Measurements from ENCODE around the gene TIMP1.

TIMP1 gene

GRCh38 chrX:47581731-47582647 is at the start of gene TIMP1:
TIMP1 (plus strand) TSS chrX:47582436; CDS start chrX:47583416, 980 bp downstream.
- peak; percentile 84 to 89 for DNase-seq

DNA sequence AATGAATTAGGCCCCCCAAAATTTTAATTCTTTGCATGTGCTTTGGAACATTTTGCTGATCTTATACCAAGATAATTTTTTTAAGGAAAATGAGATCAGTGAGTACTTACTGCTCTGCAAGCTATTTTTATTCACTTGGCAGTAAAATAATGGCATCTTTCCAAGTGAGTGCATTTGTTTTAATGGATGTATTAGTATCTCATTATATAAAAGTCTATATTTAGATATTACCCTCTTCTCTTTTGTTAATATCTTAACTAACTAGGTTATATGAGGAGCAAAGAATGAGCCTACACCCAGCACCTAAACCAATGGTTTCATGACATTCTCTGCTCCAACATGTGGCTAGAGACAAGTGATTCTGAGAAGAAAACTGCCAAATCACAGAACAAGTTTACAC is 42.4 kb upstream of the TIMP1 start:
- no peak for DNase-seq

- DNase-seq = peak; percentile 72 to 85
Observed at GRCh38 chrX:47540754-47541538, 41.3 kb upstream of the TIMP1 start.

DNA sequence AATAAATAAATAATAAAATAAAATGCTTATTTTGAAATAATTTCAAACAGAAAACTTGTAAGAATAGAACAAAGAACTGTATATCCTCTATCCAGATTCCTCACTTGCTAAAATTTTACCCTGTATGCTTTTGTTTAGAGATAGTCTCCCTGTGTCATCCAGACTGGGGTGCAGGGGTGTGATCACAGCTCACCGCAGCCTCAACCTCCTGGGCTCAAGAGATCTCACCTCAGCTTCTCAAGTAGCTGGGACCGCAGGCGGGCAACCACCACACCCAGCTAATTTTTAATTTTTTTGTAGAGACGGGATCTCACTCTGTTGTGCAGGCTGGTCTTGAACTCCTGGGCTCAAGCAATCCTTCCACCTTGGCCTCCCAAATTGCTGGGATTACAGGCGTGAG is 38.7 kb upstream of the TIMP1 start:
- no peak for DNase-seq

DNA sequence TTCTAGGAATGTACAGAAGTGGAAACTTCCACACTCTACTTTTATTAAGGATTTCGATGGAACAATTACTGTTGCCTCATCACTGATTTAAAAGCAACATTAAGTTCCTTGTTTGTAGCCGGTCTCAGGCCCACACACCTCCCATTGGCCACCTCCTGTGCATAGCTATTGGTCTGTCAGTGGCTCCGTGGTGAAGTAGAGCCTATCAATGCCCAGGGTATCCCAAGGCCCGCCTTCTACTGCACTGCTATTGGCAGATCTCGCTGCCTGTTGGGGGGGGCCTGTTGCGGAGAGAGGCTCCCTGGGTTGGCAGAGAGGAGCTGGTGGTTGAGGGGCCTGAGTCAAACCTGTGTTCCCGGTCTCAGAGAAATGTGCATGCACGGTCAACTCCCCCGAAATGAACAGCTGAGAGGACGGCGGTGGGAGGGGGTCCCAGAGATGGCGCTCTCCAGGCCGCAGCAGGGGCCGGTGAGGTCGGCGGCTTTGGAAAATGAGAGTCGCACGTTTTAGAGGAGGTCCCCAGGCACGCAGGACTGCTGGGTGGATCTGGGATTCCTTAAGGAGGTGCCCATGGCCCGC is 26.1 kb upstream of the TIMP1 start:
- DNase-seq = peak; percentile 76 to 85

DNA sequence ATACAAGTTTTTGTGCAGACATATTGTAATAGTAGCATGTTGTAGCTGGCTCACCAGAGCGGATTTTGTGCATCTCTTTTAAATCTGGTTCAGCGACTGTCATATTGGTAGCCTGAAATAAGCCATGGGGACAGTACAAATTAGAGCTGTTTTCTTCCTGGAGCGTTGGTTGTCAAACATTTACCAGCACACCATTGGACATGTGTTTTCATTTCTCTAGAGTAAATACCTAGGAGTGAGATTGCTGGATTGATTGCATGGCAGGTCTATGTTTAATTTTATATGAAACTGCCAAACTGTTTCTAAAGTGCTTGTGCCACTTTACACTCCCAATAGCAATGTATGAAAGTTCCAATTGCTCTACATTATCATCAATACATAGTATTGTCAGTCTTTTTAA is 23.8 kb upstream of the TIMP1 start:
- DNase-seq = no peak

GRCh38 chrX:47560179-47560933 is 21.9 kb upstream of the TIMP1 start:
- no peak for DNase-seq

GRCh38 chrX:47560934-47561658 is 21.1 kb upstream of the TIMP1 start, which contains the start of gene ARAF:
ARAF (plus strand) TSS chrX:47561205; CDS start chrX:47562968, 1,763 bp downstream.
- DNase-seq = peak; percentile 95 to 97

- DNase-seq = no peak
Observed at GRCh38 chrX:47561659-47562151, 20.5 kb upstream of the TIMP1 start.

DNA sequence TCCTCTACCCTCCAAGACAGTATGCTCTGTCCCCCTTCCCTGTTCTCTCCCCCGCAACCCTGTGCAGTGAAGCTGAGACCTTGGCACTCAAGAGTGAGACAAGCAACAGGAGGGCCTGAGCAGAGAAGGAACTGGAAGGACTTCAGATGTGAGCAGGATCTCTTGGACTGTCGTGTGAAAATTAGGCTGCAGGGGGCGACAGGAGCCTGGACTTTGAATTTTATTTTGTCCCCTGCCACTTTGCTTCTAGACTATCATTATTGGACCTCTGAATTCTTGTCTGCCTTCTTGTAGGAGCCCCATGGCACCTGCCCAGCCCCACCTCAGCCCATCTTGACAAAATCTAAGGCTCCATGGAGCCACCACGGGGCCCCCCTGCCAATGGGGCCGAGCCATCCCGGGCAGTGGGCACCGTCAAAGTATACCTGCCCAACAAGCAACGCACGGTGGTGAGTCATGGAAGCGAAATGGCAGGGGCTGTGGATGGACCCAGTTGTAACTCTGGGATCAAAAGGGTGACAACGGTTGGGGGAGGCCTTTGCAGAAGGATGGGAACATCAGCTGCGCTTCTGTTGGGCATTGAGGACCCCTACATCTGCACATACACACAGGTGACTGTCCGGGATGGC is 19.5 kb upstream of the TIMP1 start:
- peak in 1 of 2 donors; percentile 66 for DNase-seq

DNA sequence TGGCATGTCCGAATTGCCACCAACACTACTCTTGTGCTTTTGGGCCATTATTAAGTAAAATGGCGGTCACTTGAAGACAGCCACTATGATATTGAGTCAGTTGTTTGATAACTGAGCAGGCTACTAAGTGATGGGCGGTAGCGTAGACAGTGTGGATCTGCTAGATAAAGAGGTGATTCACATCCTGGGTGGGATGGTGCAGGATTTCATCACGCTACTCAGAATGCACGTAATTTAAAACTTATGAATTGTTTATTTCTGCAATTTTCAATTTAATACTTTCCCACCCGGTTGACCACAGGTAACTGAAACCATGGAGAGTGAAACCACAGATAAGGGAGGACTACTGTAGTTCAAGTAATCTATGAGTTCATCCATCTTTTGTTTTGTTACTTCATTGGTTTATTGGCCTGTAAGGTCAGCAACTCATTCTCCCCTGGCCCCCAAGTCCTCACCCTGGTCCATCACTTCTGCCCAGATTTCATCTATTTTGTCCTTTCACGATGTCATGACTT is 18.4 kb upstream of the TIMP1 start:
- no peak for DNase-seq

- no peak for DNase-seq
Observed at GRCh38 chrX:47564438-47565085, 17.7 kb upstream of the TIMP1 start.

GRCh38 chrX:47566841-47567240 is 15.4 kb upstream of the TIMP1 start:
- DNase-seq = no peak

- DNase-seq = peak in 1 of 2 donors; percentile 37
Observed at GRCh38 chrX:47568656-47569295, 13.5 kb upstream of the TIMP1 start.

DNA sequence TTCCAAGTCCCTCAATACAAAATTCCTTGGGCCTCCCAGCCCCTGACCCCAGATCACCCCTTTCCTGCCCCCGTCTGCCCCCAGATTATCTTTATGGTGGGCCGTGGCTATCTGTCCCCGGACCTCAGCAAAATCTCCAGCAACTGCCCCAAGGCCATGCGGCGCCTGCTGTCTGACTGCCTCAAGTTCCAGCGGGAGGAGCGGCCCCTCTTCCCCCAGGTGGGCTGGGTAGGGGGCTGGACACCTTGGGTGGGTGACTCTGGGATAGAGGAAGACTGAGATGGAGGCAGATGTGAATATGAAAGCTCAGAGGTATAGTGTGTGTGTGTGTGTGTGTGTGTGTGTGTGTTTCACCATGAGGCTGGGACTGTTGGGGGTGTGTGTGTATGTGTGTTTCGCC is 11.4 kb upstream of the TIMP1 start:
- no peak for DNase-seq

GRCh38 chrX:47571215-47571614 is 11.0 kb upstream of the TIMP1 start:
- no peak for DNase-seq

GRCh38 chrX:47571896-47572295 is 10.3 kb upstream of the TIMP1 start:
- DNase-seq = no peak

GRCh38 chrX:47572773-47573340 is 9.4 kb upstream of the TIMP1 start:
- DNase-seq = no peak

- no peak for DNase-seq
Observed at GRCh38 chrX:47573341-47574075, 8.7 kb upstream of the TIMP1 start.

Data from inflammatory macrophage treated with lipopolysaccharide for 1 hour (primary cell).